ES-I3 (cell line): ENCODE results near the gene MYADM.
"Not testable (repeated sequence)": the region's sequence is repeated elsewhere in the genome, so short reads cannot be mapped to it uniquely, and the experiment has no call there.

Experiments used
- H3K36me3 ChIP-seq: 2 replicates; pipeline ENCODE4 v1.6.1; 2013; ENCODE audit warnings: mild to moderate bottlenecking, low read length, control low read depth, moderate library complexity; ENCODE audit not compliant: insufficient read depth
- H3K4me1 ChIP-seq: 2 replicates; pipeline ENCODE4 v1.6.1; 2013; ENCODE audit warnings: mild to moderate bottlenecking, control low read depth, low read length; ENCODE audit not compliant: insufficient read depth
- H3K9ac ChIP-seq: 2 replicates; pipeline ENCODE4 v1.6.1; 2013; ENCODE audit warnings: low read depth, mild to moderate bottlenecking, low read length, moderate library complexity
- H3K9me3 ChIP-seq: 2 replicates; pipeline ENCODE4 v1.6.1; 2013; ENCODE audit warnings: mild to moderate bottlenecking, low read length, moderate library complexity; ENCODE audit not compliant: control insufficient read depth, insufficient read depth

Gene MYADM, protein sequence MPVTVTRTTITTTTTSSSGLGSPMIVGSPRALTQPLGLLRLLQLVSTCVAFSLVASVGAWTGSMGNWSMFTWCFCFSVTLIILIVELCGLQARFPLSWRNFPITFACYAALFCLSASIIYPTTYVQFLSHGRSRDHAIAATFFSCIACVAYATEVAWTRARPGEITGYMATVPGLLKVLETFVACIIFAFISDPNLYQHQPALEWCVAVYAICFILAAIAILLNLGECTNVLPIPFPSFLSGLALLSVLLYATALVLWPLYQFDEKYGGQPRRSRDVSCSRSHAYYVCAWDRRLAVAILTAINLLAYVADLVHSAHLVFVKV

DNA sequence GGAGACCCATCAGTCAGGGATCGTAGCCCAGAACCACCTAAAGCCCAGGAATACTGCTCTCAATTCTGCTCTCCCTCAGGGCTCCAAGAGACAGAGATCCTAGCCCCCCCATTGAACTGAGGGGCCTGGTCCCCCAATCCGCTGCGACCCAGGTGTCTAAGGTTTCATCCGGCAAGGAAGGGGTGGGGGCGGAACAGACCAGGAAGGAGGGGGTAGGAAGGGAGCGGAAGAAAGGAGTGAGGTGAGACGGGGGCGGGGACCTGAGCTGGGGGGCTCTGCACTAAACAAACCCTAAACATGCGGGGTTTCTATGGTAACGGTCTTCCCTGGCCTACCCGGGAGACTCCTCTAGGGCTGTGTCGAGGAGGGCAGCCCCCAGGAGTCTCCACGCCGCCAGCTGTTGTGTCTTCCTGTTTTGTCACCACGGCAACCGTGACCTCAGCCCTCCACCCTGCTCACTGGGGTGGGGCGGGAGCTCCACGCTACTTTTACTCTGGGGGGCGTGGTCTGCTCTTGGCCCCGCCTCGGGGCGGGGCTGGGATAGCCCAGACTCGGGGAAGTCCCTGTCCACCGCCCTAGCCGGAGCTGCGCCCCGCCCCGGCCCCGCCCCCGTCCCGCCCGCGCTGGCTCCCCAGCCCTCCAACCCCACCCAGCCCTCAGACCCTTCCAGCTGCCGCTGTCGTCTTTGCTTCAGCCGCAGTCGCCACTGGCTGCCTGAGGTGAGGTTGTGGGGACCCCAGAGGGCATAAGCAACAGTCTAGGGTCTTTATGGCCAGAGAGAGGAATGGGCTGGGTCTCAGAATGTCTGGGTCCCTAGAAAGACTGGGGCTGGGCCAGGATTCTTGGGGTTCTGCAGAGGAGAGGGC lies at the start of gene MYADM:
Gene MYADM, plus strand, starts transcription at position 659 of the 866 bp plus-strand sequence. CDS start 5,647 bp downstream, outside the sequence.
- Histone ChIP-seq H3K9ac (peak within 1 kb of the TSS; percentile 93), H3K36me3 (no peaks in the 10 kb centered on the region; the same call in none of the 2 replicates), H3K4me1 (peaks cover 17% of the 10 kb centered on the region), H3K9me3 (no peaks in the 10 kb centered on the region)

DNA sequence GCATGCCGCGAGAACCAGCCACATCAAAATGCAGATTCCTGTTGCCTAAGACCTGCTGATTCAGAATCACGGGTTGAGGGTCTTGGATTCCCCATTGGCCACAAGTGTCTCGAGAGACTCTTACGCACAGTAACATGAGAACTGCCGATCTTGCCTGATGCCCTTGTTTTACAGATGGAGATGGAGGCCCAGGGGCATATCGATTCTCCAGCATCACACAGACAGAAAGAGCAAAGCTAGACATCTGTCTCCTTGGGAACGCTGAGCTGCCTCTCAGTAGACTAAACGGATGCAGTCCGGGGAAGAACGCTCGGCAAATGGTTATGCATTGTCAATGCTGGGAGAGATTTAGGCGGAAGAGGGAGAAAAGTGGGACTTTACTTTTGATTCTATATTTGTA lies 48.9 kb upstream of the MYADM start:
- Histone ChIP-seq H3K4me1 (no peaks in the 10 kb centered on the region; the same call in 1 of the 2 replicates), H3K36me3 (peaks cover 2% of the 10 kb centered on the region; the same call in 1 of the 2 replicates), H3K9ac (no peak overlapping the region), H3K9me3 (no peaks in the 10 kb centered on the region)

DNA sequence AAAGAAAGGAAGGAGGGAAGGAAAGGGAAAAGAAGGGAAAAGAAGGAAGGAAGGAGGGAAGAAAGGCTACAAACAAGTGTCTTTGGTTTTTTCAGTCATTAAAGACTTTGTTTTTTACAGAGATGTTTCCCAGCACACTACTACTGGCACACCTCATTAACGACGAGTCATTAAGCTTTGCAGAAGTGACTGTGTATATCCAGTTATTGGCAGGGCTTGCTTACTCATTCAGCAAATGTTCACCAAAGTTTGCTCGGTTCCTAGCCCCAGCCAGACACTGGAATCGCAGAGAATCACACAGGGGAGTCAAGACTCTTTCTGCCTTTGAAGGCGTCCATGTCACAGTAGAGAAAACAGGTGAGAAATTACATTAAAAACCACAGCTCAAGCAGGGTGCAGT lies 47.8 kb upstream of the MYADM start:
- no peaks in the 10 kb centered on the region for H3K9me3 ChIP-seq
- H3K4me1 ChIP-seq: peaks cover 4% of the 10 kb centered on the region; the same call in 1 of the 2 replicates
- H3K9ac ChIP-seq: no peak overlapping the region
- peaks cover 2% of the 10 kb centered on the region; the same call in 1 of the 2 replicates for H3K36me3 ChIP-seq

DNA sequence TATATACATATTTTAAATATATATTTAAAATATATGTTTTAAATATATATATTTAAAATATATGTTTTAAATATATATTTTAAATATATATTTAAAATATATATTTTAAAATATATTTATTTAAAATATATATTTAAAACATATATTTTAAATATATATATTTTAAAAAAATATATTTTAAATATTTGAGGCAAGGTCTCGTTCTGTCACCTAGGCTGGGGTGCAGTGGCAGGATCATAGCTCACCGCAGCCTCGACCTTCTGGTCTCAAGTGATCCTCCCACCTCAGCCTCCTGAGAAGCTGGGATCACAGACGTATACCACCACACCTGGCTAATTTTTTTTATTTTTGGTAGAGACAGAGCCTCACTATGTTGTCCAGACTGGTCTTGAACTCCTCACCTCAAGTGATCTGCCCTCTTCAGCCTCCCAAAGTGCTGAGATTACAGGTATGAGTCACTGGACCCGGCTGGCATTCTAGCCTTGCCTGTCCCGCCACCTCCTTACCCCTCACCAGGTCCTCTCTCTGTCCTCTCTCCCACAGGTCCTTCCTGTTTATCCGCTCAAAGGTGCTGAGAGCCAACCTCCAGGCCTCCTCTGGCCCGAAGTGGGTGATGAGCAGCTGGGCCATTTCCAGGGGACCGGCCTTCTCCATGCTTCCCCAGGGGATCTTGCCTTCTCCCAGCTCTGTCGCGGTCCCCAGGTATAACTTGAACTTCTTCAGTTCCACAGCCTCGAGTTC lies 44.1 kb upstream of the MYADM start:
- Histone ChIP-seq H3K4me1 (peaks cover 4% of the 10 kb centered on the region; the same call in 1 of the 2 replicates), H3K9ac (peak overlapping the region; percentile 2), H3K9me3 (no peaks in the 10 kb centered on the region), H3K36me3 (no peaks in the 10 kb centered on the region; the same call in 1 of the 2 replicates)

DNA sequence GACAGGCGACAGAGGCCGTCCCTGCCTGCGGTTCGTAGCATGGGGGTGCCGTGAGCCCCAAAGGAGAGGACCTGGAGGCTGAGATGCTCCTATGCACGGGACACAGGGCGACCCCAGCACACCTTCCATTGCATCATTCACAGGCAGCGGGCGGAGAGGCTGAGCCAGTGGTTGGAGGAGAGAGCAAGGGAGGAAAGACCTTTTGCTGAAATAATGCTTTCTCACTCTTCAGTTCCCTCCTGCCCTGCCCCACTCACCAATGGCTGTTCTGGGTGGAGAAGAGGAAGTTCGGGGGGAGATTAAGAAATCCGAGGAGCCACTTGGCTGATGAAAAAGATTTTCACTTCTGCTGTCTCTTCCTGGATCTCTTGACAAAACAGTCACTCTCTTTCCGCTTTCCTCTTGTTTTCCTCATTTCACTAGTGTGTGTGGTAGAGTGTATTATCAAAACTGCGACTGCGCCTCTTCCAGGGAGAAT lies 43.5 kb upstream of the MYADM start, which contains the start of gene NLRP12:
Gene NLRP12, minus strand, starts transcription at position 181 of the 478 bp plus-strand sequence. Its CDS starts 140 bp downstream, at position 41.
- H3K4me1 ChIP-seq: peaks cover 4% of the 10 kb centered on the region; the same call in 1 of the 2 replicates

DNA sequence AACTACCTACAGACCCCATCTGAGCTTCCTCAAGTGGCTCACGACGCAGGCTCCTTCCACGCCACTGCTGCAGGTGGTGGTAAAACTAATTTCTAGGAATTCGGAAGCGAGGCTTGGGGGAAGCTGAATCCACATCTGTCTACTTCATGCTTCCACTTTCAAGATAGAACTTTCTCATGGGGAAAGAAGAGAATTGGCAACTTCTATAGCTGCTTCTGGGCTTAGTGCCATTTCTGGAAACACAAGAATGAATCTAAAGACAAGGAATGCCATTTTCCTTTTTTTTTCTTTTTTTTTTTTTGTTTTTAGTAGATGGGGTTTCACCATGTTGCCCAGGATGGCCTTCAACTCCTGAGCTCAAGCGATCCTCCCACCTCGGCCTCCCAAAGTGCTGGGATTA lies 40.8 kb upstream of the MYADM start:
- H3K36me3 ChIP-seq: no peaks in the 10 kb centered on the region; the same call in 1 of the 2 replicates
- H3K9me3 ChIP-seq: no peaks in the 10 kb centered on the region
- H3K4me1 ChIP-seq: peaks cover 21% of the 10 kb centered on the region
- H3K9ac ChIP-seq: no peak overlapping the region

More for the DNA sequence above, 43.5 kb upstream of the MYADM start, which contains the start of gene NLRP12:
- peak within 1 kb of the TSS; percentile 16 for H3K9ac ChIP-seq
- no peaks in the 10 kb centered on the region for H3K9me3 ChIP-seq
- H3K36me3 ChIP-seq: no peaks in the 10 kb centered on the region; the same call in 1 of the 2 replicates

DNA sequence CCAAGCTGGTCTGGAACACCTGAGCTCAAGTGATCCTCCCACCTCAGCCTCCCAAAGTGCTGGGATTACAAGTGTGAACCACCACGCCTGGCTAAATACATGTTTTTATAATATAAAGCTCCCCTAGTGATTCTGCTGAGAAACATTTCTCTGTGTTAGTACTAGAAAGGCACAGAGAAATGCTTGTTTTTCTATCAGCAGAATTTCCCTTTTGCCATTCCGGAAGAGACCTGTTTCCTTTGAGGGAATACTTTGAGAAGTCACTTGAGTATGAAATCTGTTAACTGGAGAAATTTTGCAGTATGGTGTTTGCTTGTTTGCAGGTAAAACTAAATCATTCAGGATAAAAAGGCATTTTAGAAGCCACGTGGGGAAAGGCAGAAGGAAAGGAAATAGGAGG lies 39.2 kb upstream of the MYADM start:
- peaks cover 21% of the 10 kb centered on the region for H3K4me1 ChIP-seq
- no peaks in the 10 kb centered on the region for H3K9me3 ChIP-seq
- H3K36me3 ChIP-seq: peaks cover 8% of the 10 kb centered on the region; the same call in 1 of the 2 replicates
- no peak overlapping the region for H3K9ac ChIP-seq

DNA sequence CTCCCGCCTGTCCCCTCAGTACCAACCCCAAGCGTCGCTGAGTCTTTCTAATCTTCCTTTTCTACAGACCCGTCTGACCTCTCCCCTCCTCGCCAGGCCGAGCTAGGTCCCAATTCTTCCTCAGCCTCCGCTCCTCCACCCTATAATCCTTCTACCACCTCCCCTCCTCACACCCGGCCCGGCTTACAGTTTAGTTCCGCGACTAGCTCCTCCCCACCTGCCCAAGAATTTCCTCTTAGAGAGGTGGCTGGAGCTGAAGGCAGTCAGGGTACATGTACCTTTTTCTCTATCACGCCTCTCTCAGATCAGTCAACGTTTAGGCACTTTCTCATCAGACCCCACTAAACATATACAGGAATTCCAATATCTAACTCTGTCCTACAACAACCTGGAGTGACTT lies 34.8 kb upstream of the MYADM start:
- Histone ChIP-seq H3K4me1 (peaks cover 23% of the 10 kb centered on the region), H3K9ac (peak overlapping the region; percentile 76)
- not testable (repeated sequence) for H3K9me3 ChIP-seq, H3K36me3 ChIP-seq

DNA sequence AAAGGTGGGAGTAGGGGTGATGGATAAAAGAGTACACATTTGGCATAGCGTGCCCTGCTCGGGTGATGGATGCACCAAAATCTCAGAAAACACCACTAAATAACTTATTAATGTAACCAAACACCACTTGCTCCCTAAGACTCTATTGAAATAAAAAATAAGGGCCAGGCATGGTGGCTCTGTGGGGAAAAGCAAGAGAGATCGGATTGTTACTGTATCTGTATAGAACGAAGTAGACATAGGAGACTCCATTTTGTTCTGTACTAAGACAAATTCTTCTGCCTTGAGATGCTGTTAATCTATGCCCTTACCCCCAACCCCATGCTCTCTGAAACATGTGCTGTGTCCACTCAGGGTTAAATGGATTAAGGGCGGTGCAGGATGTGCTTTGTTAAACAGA lies 29.2 kb upstream of the MYADM start:
- peak overlapping the region; percentile 41; the same call in 1 of the 2 replicates for H3K9ac ChIP-seq
- not testable (repeated sequence) for H3K36me3 ChIP-seq, H3K9me3 ChIP-seq, H3K4me1 ChIP-seq

DNA sequence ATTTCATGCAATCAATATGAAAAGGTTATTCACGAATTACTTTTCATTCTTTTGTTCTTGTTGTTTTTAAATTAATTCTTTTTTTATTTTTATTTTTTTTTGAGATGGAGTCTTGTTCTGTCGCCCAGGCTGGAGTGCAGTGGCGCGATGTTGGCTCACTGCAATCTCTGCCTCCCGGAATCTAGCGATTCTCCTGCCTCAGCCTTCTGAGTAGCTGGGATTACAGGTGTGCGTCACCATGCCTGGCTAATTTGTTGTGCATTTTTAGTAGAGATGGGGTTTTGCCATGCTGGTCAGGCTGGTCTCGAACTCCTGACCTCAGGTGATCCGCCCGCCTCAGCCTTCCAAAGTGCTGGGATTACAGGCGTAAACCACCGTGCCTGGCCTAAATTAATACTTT lies 27.4 kb upstream of the MYADM start:
- H3K9ac ChIP-seq, H3K9me3 ChIP-seq, H3K4me1 ChIP-seq, H3K36me3 ChIP-seq: not testable (repeated sequence)

DNA sequence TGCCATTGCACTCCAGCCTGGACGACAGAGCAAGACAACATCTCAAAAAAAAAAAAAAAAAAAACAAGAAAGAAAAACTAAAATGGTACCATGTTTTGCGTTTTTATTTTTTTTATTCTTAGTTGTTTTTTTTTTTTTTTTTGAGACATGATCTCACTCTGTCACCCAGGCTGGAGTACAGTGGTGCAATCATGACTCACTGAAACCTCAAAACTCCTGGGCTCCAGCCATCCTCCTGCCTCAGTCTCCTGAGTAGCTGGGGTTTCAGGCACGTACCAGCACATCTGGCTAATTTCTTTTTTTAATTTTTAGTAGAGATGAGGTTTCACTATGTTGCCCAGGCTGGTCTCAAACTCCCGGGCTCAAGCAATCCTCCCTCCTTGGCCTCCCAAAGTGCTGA lies 26.8 kb upstream of the MYADM start:
- not testable (repeated sequence) for H3K9ac ChIP-seq, H3K36me3 ChIP-seq, H3K9me3 ChIP-seq, H3K4me1 ChIP-seq

DNA sequence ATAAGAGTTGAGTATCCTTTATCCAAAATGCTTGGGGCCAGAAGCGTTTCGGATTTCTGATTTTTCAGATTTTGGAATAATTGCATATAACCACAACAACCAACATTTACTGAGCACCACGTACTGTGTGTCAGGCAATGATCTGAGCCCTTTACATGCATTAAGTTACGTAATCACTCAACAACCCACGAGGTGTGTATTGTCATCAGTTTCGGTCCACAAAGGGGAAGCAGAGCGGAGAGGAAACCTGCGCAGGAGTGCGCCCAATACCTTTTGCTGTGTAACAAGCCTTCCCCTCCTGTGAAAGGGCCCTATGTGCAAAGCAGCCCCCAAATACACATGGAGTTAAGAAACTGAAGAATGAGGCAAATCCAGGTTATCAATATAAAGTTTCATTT lies 22.8 kb upstream of the MYADM start:
- H3K4me1 ChIP-seq: peaks cover 5% of the 10 kb centered on the region; the same call in 1 of the 2 replicates
- H3K9ac ChIP-seq: no peak overlapping the region
- H3K36me3 ChIP-seq: no peaks in the 10 kb centered on the region
- no peaks in the 10 kb centered on the region for H3K9me3 ChIP-seq

DNA sequence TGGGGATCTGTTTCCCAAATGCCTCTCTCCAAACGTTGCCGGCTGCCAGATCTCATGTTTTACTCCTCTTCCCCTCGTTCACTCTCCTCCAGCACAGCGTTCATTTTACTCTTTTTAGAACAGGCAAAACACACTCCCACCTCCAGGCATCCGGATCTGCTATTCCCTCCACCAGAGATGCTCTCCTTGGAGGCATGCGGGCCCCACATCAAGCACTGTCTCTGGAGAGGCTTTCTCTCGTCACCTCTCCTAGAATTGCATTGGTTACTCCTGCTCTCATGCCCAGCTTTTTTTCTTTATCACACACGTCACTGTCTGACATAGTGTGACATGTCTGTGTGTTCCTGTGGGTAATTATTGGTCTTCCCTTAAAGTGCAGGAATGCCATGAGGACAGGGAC lies 20.1 kb upstream of the MYADM start:
- H3K4me1 ChIP-seq: 0 out of 2 replicates have a peak, but pooled peaks cover under 1% of the 10 kb centered on the region
- H3K9me3 ChIP-seq: no peaks in the 10 kb centered on the region
- no peaks in the 10 kb centered on the region for H3K36me3 ChIP-seq
- no peak overlapping the region for H3K9ac ChIP-seq

DNA sequence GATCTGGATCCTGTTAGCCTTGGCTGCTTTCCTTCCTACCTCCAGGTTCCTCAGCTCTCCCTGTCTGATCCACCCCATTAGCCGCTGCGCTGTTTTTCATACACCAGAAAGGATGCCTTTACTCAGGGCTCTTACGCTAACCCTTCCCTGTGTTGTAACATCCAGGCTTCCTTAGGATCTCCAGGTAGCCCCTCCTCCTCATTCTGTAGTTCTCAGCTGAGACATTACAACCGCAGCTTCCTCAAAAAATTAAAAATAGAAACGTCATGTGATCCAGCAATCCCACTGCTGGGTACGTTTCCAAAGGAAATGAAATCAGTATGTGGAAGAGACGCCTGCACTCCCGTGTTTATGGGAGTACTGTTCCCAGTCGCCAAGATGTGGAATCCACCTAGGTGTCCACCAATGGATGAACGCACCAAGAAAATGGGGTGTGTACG lies 18.4 kb upstream of the MYADM start:
- H3K9me3 ChIP-seq: no peaks in the 10 kb centered on the region
- no peaks in the 10 kb centered on the region for H3K4me1 ChIP-seq
- no peak overlapping the region for H3K9ac ChIP-seq
- no peaks in the 10 kb centered on the region for H3K36me3 ChIP-seq
